HCT116 (cell line): Measurements from ENCODE around the gene COG8. TPM values are rescaled to one million over a fixed set of nuclear protein-coding genes. Genes with fewer than 3 reads are reported as not detected.
"Not testable (repeated sequence)": the region's sequence is repeated elsewhere in the genome, so short reads cannot be mapped to it uniquely, and the experiment has no call there.

Source experiments
- ATAC-seq: fragments of 200-7000 bp; cut with Tn5 transposase; 2 replicates; pipeline ENCODE4 v1.9.1; 2020; ENCODE audit warnings: mild to moderate bottlenecking, moderate library complexity
- BruUV-seq: library from RNA; stranded (reverse); fragments of 400-500 nt; replicated peaks from 2 replicates; lab custom pipeline; 2021; lab: Mats Ljungman, UMichigan
- CTCF ChIA-PET: fragments of 300-600 bp; sonication (Branson Sonifier 250); formaldehyde crosslinking; loops from one replicate; lab custom pipeline; 2021; ENCODE audit warnings: antibody characterized with exemption; lab: Charles Lee
- POLR2A ChIA-PET: fragments of 300-600, 350-600 bp; sonication (Branson Sonifier 250); formaldehyde crosslinking; loops from one replicate; lab custom pipeline; 2021; ENCODE audit warnings: antibody characterized with exemption; lab: Charles Lee
- RAD21 ChIA-PET, 2 experiments: fragments of 300-600 bp; sonication (Branson Sonifier 250); formaldehyde crosslinking; loops; one replicate each; lab custom pipeline; 2023; ENCODE audit warnings: low total read pairs in 2 of 2; ENCODE audit not compliant: uncharacterized antibody in 2 of 2, unreplicated experiment in 2 of 2, low non-redundant PET in 1 of 2; lab: Charles Lee
- DNase-seq: peaks from one replicate; pipeline ENCODE4 v3.0.0-alpha.2; 2010; ENCODE audit warnings: low read depth, low spot score
- H2AFZ ChIP-seq: fragments of 200-600 bp; shearing (Covaris generic), sonication (generic); 2 replicates; pipeline ENCODE4 v1.6.1; 2017; ENCODE audit warnings: low read depth, mixed run types, mixed read lengths, antibody characterized with exemption, low read length; ENCODE audit not compliant: poor library complexity, severe bottlenecking
- H3K27ac ChIP-seq: 2 replicates; pipeline ENCODE4 v1.5.1; 2012; ENCODE audit warnings: low read depth, low read length
- H3K27me3 ChIP-seq: fragments of 200-600 bp; sonication (generic); 2 replicates; pipeline ENCODE4 v1.6.1; 2016; ENCODE audit warnings: mixed run types, low read length, mixed read lengths; ENCODE audit not compliant: insufficient read depth
- H3K36me3 ChIP-seq, 2 experiments: fragments of 200-500 bp in 1 of 2; fragments of 200-600 bp in 1 of 2; sonication (Bioruptor generic) in 1 of 2; sonication (generic) in 1 of 2; 2 replicates each; pipeline versions ENCODE4 v1.5.1 to v1.6.1; 2014 to 2016; ENCODE audit warnings: low read length in 2 of 2, inconsistent platforms in 1 of 2, mixed read lengths in 1 of 2, mixed run types in 1 of 2; ENCODE audit not compliant: insufficient read depth in 2 of 2, control insufficient read depth in 1 of 2
- H3K4me1 ChIP-seq, 2 experiments: fragments of 200-600 bp in 1 of 2; sonication (generic) in 1 of 2; 2 replicates each; pipeline versions ENCODE4 v1.5.1 to v1.6.1; 2012 to 2017; ENCODE audit warnings: low read length in 2 of 2, inconsistent platforms in 1 of 2, mild to moderate bottlenecking in 1 of 2, mixed read lengths in 1 of 2, mixed run types in 1 of 2, moderate library complexity in 1 of 2; ENCODE audit not compliant: insufficient read depth in 2 of 2, control insufficient read depth in 1 of 2
- H3K4me2 ChIP-seq: fragments of 200-600 bp; sonication (generic); 2 replicates; pipeline ENCODE4 v1.6.1; 2017; ENCODE audit warnings: mixed run types, low read length, mixed read lengths
- H3K4me3 ChIP-seq, 2 experiments: fragments of 200-600 bp in 1 of 2; sonication (generic) in 1 of 2; replicated peaks in 1 of 2; 2 replicates each; pipeline ENCODE4 v1.5.1; 2011 to 2016; ENCODE audit warnings: low read length in 2 of 2, control low read depth in 1 of 2, low read depth in 1 of 2, mild to moderate bottlenecking in 1 of 2, mixed read lengths in 1 of 2, mixed run types in 1 of 2
- H3K79me2 ChIP-seq: fragments of 200-600 bp; sonication (generic); 2 replicates; pipeline ENCODE4 v1.6.1; 2017; ENCODE audit warnings: mild to moderate bottlenecking, mixed run types, low read length, moderate library complexity, mixed read lengths; ENCODE audit not compliant: insufficient read depth
- H3K9ac ChIP-seq: fragments of 200-600 bp; sonication (generic); 2 replicates; pipeline ENCODE4 v1.6.1; 2016; ENCODE audit warnings: low read length, mixed read lengths
- H3K9me2 ChIP-seq: fragments of 200-600 bp; sonication (generic), shearing (Covaris generic); 2 replicates; pipeline ENCODE4 v1.6.1; 2017; ENCODE audit warnings: mixed run types, mild to moderate bottlenecking, moderate library complexity; ENCODE audit not compliant: insufficient read depth
- H3K9me3 ChIP-seq, 2 experiments: fragments of 200-500 bp in 1 of 2; fragments of 200-600 bp in 1 of 2; sonication (Bioruptor generic) in 1 of 2; sonication (generic) in 1 of 2; 2 replicates each; pipeline ENCODE4 v1.6.1; 2014 to 2017; ENCODE audit warnings: low read length in 2 of 2, mixed read lengths in 2 of 2, inconsistent platforms in 1 of 2, low read depth in 1 of 2, mild to moderate bottlenecking in 1 of 2, mixed run types in 1 of 2, moderate library complexity in 1 of 2; ENCODE audit not compliant: control insufficient read depth in 1 of 2, insufficient read depth in 1 of 2
- H4K20me1 ChIP-seq: fragments of 200-600 bp; sonication (generic), shearing (Covaris generic); 2 replicates; pipeline ENCODE4 v1.6.1; 2017; ENCODE audit warnings: mixed run types, mild to moderate bottlenecking, moderate library complexity; ENCODE audit not compliant: insufficient read depth
- CEBPB ChIP-seq: IDR thresholded peaks from 2 replicates; pipeline ENCODE4 v1.6.1; 2012; ENCODE audit warnings: low read depth
- EGR1 ChIP-seq: IDR thresholded peaks from 2 replicates; pipeline ENCODE4 v1.6.1; 2012; ENCODE audit warnings: low read depth
- JUND ChIP-seq: IDR thresholded peaks from 2 replicates; pipeline ENCODE4 v1.6.1; 2012
- intact Hi-C: fragments of 100-400 bp; cut with micrococcal nuclease; formaldehyde crosslinking; loops from 2 replicates; pipeline ENCODE4 v1.10.0; 2022
- total RNA-seq: library from RNA; stranded (reverse); gene quantifications from one replicate; pipeline ENCODE4 v1.2.1, GENCODE V29; 2021; ENCODE audit not compliant: unreplicated experiment

The COG8 gene
- total RNA-seq, 1 experiment from 2014 or later: 50.3 TPM

DNA sequence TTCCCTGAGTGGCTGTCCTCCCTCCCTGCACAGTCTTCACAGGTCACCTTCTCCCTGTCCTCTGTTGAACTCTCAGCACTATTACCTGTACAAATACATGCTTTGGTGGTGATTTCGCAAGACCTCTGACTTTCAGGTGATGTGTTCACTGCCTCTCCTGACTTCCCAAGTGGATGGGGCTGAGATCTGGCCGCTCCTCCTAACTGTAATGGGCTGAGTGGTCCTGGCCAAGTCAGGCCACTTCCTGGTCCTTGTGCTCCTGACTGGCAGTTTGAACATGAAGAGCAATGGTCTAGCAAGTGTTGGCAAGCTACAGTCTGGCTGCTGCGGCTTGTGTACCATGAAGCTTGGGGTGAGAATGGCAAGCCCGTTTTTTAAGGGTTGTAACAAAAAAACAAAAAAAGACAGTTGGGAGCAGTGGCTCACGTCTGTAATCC lies 23.9 kb upstream of the COG8 start:
- H3K4me1 ChIP-seq: peaks cover 7 to 25% of the 10 kb centered on the region in 2 experiments
- no peaks in the 10 kb centered on the region for H3K27me3 ChIP-seq
- no peaks in the 10 kb centered on the region for H4K20me1 ChIP-seq
- no peak overlapping the region for H3K4me3 ChIP-seq
- H3K36me3 ChIP-seq: peaks cover 35 to 48% of the 10 kb centered on the region in 2 experiments; a peak in 3 of 4 replicates
- CTCF ChIA-PET: no interaction called here
- intact Hi-C loops: no loop called here
- ATAC-seq: no peak
- H2AFZ ChIP-seq: no peak overlapping the region
- BruUV-seq: no TSS peak
- H3K9me2 ChIP-seq: no peaks in the 10 kb centered on the region
- no peaks in the 10 kb centered on the region for H3K9me3 ChIP-seq
- RAD21 ChIA-PET: no interaction called here
- no peak for DNase-seq
- H3K79me2 ChIP-seq: peaks cover 22% of the 10 kb centered on the region
- TF ChIP-seq CEBPB: peak; percentile 77
- TF ChIP-seq EGR1: no peak
- TF ChIP-seq JUND: no peak
- H3K4me2 ChIP-seq: no peak overlapping the region
- POLR2A ChIA-PET: no interaction called here
- H3K9ac ChIP-seq: no peak overlapping the region
- H3K27ac ChIP-seq: no peak overlapping the region

DNA sequence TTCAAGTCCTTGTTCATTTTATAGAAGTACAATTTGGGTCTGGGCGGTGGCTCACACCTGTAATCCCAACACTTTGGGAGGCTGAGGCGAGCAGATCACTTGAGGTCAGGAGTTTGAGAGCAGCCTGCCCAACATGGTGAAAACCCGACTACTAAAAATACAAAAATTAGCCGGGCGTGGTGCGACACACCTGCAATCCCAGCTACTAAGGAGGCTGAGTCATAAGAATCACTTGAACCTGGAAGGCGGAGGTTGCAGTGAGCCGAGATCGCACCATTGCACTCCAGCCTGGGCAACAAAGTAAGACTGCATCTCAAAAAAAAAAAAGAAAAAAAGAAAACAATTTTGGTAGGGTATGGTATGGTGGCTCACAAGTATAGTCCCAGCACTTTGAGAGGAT lies 20.7 kb upstream of the COG8 start:
- BruUV-seq, DNase-seq, H3K9ac ChIP-seq, H4K20me1 ChIP-seq, intact Hi-C loops, H2AFZ ChIP-seq, H3K4me3 ChIP-seq, CTCF ChIA-PET, H3K9me3 ChIP-seq, H3K27me3 ChIP-seq, RAD21 ChIA-PET, H3K9me2 ChIP-seq, POLR2A ChIA-PET: not testable (repeated sequence)
- Histone ChIP-seq H3K36me3 (peaks cover 24 to 36% of the 10 kb centered on the region in 2 experiments; a peak in 2 of 4 replicates), H3K4me2 (peak overlapping the region; percentile 46), H3K4me1 (peaks cover 7 to 25% of the 10 kb centered on the region in 2 experiments), H3K79me2 (peaks cover 13% of the 10 kb centered on the region), H3K27ac (peak overlapping the region; percentile 40; the same call in 1 of the 2 replicates)
- ATAC-seq: peak; percentile 52
